OCI-LY3 (cell line): Measurements from ENCODE around the gene BACH2.

Experiments
- EZH2phosphoT487 ChIP-seq: fragments of 200-600 bp; shearing (Covaris generic); IDR thresholded peaks from 2 replicates; pipeline ENCODE4 v1.6.1; 2018; ENCODE audit warnings: antibody characterized with exemption, mixed run types, low read depth
- TF ChIP-seq, protein P1 (sequence below): fragments of 200-600, 300-600 bp; sonication (generic); IDR thresholded peaks from 2 replicates; pipeline ENCODE4 v1.5.1; 2014; ENCODE audit warnings: antibody characterized with exemption, low read length, low read depth

DNA sequence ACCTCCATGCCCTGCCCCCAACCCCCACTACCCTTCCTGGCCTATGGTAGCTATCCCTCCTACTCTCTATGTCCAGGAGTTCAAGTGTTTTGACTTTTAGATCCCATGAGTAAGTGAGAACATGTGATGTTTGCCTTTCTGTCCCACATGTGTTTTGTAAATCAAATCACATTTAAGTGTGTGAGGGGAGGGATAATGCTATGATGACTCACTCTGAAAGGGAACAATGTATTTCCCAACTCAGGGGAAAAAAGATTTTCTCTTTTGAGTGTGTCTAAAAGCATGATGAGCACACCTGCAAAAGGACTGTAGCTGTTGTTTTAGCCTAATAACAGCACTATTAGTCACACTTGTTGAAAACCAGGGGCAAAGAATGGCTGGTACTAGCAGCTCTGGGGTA lies 208.6 kb downstream of the BACH2 start:
- no peak for TF ChIP-seq EZH2phosphoT487
- TF ChIP-seq, protein P1, sequence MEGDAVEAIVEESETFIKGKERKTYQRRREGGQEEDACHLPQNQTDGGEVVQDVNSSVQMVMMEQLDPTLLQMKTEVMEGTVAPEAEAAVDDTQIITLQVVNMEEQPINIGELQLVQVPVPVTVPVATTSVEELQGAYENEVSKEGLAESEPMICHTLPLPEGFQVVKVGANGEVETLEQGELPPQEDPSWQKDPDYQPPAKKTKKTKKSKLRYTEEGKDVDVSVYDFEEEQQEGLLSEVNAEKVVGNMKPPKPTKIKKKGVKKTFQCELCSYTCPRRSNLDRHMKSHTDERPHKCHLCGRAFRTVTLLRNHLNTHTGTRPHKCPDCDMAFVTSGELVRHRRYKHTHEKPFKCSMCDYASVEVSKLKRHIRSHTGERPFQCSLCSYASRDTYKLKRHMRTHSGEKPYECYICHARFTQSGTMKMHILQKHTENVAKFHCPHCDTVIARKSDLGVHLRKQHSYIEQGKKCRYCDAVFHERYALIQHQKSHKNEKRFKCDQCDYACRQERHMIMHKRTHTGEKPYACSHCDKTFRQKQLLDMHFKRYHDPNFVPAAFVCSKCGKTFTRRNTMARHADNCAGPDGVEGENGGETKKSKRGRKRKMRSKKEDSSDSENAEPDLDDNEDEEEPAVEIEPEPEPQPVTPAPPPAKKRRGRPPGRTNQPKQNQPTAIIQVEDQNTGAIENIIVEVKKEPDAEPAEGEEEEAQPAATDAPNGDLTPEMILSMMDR, result no peak
